GM12801 (cell line): ENCODE measurements around the gene SIL1.

Experiments
- CTCF ChIP-seq: IDR thresholded peaks from one replicate; pipeline ENCODE4 v1.5.1; 2011; ENCODE audit warnings: control low read depth; ENCODE audit not compliant: insufficient read length; ENCODE audit errors: extremely low read depth

Gene SIL1

GRCh38 chr5:138936968-138937345 is 261.2 kb downstream of the SIL1 start:
- TF ChIP-seq CTCF = no peak

GRCh38 chr5:138936225-138936967 is 261.8 kb downstream of the SIL1 start:
- TF ChIP-seq CTCF = no peak

- no peak for TF ChIP-seq CTCF
Measured at GRCh38 chr5:138935466-138935865, 262.7 kb downstream of the SIL1 start.

GRCh38 chr5:138934971-138935370 is 263.2 kb downstream of the SIL1 start:
- TF ChIP-seq CTCF = no peak

- TF ChIP-seq CTCF = no peak
Measured at GRCh38 chr5:138933522-138934290, 264.5 kb downstream of the SIL1 start.

GRCh38 chr5:138932171-138932810 is 265.9 kb downstream of the SIL1 start:
- TF ChIP-seq CTCF = no peak

- no peak for TF ChIP-seq CTCF
Measured at GRCh38 chr5:138930371-138931097, 267.6 kb downstream of the SIL1 start.
